Naive B cell (primary cell): ENCODE measurements around the gene CBFA2T3. TPM values are rescaled to one million over a fixed set of nuclear protein-coding genes. Genes with fewer than 3 reads are reported as not detected.

Experiments
- ATAC-seq, 2 donors: fragments of 150-1000 bp; cut with Tn5 transposase; 2 replicates each; pipeline ENCODE4 v1.10.0; 2021; ENCODE audit warnings: low read depth in 2 of 2, mild to moderate bottlenecking in 2 of 2, moderate library complexity in 2 of 2
- DNase-seq: peaks from one replicate; pipeline ENCODE4 v3.0.0; 2022
- H3K27ac Mint-ChIP-seq, 6 donors: one replicate each; pipeline ENCODE4 v1.8.0; 2020 to 2022; ENCODE audit warnings: mild to moderate bottlenecking in 6 of 6, mixed read lengths in 6 of 6, moderate library complexity in 5 of 6, inconsistent platforms in 2 of 6
- H3K27me3 Mint-ChIP-seq, 3 donors: one replicate each; pipeline ENCODE4 v1.8.0; 2021 to 2022; ENCODE audit warnings: mixed read lengths in 3 of 3, mild to moderate bottlenecking in 1 of 3
- H3K36me3 Mint-ChIP-seq, 2 donors: one replicate each; pipeline ENCODE4 v1.8.0; 2020 to 2022; ENCODE audit warnings: mixed read lengths in 2 of 2, inconsistent platforms in 1 of 2, mild to moderate bottlenecking in 1 of 2
- H3K4me1 Mint-ChIP-seq, 3 donors: one replicate each; pipeline ENCODE4 v1.8.0; 2020 to 2022; ENCODE audit warnings: mixed read lengths in 3 of 3, inconsistent platforms in 1 of 3, mild to moderate bottlenecking in 1 of 3, moderate library complexity in 1 of 3
- H3K4me3 Mint-ChIP-seq, 8 donors: one replicate each; pipeline ENCODE4 v1.8.0; 2020 to 2022; ENCODE audit warnings: mild to moderate bottlenecking in 8 of 8, mixed read lengths in 8 of 8, moderate library complexity in 8 of 8, inconsistent platforms in 2 of 8
- H3K9me3 Mint-ChIP-seq, 7 donors: one replicate each; pipeline ENCODE4 v1.8.0; 2020 to 2022; ENCODE audit warnings: mixed read lengths in 7 of 7, mild to moderate bottlenecking in 5 of 7, inconsistent platforms in 2 of 7, moderate library complexity in 1 of 7
- polyA plus RNA-seq, 6 donors: library from polyadenylated mRNA; unstranded; fragments of 300-500 nt; fragmentation: Illumina TruSeq; gene quantifications; one replicate each; pipeline ENCODE4 v1.2.3, GENCODE V29; 2021; ENCODE audit warnings: low read depth in 6 of 6

CBFA2T3 gene
- polyA plus RNA-seq, 6 donors from 2014 or later = 0.14 to 19.0 (median 10.0) TPM

DNA sequence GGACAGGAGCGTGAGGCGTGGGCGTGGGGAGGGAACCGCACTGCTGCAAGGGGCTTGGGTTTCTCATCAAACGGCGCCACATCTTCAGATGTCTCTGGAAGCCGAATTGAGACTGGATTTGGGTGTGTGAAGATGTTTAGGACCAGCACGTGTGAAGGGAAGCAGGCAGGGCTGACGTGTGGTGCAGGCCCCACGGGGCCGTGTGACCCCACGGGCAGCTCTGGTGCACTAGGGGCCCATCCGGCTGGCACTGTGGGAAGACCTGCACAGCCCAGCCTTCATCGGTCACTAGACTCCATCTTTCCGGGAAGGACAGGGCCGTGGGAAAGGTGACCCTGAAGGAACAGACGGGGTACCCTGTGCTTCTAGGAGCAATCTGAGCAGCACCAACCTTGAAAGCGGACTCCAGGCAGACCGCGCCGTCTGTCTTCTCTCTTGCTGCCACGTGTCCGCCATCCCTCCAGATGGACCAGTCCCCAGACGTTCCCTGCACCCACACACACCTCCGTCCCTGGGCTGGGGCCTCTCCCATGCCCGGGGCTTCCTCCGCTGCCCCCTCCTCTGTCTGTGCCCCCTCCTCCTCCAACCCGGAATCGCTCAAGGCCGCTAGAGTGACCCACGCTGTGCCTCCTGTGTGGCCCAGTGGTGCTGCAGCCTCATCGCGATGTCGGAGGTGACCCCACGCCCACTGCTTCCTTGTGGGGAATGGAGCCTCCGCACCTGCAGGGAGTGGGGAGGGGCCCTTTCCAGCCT lies 23.4 kb upstream of the CBFA2T3 start:
- Mint-ChIP-seq H3K36me3 (peaks cover 5 to 23% of the 10 kb centered on the region in 2 donors), H3K4me1 (peaks cover 21 to 26% (median 25%) of the 10 kb centered on the region in 3 donors), H3K9me3 (peaks cover 6 to 22% (median 11%) of the 10 kb centered on the region in 7 donors), H3K4me3 (peak overlapping the region in 1 of 8 donors; percentile 49), H3K27me3 (peaks cover 8 to 54% (median 25%) of the 10 kb centered on the region in 3 donors), H3K27ac (peak overlapping the region in 2 of 6 donors; percentile 47 to 55)
- ATAC-seq (peak in 1 of 2 donors; percentile 12), DNase-seq (no peak)

DNA sequence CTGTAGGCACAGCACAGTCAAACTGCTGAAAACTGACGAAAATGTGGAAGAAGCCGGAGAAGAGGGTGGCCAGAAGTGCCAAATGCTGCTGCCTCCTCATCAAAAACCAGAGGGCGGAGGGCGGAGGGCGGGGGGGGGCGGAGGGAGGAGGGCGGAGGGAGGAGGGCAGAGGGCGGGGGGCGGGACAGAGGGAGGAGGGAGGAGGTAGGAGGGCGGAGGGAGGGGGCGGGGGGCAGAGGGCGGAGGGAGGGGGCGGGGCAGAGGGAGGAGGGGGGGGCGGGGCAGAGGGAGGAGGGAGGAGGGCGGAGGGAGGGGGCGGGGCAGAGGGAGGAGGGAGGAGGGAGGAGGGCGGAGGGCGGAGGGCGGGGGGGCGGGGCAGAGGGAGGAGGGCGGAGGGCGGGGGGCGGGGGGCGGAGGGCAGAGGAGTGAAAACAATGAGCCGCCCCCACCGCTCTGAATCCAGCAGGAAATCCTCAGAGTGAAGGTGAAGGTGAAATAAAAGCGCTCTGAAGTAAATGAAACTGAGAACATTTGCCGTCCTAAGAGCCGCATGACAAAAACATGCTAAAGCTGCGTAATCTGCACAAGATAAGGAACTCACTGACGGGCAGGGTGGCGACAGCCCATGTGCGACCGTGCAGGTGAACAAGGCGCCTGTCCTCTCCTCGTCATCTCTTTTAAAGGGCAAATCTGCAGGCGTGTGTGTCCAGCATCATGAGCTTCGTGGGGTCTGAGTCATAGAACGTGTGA lies 22.6 kb upstream of the CBFA2T3 start:
- Mint-ChIP-seq H3K27ac (peak overlapping the region in 2 of 6 donors; percentile 47 to 69), H3K36me3 (peaks cover 5 to 23% of the 10 kb centered on the region in 2 donors), H3K4me3 (peak overlapping the region in 1 of 8 donors; percentile 49), H3K4me1 (peaks cover 19 to 31% (median 27%) of the 10 kb centered on the region in 3 donors), H3K9me3 (peaks cover 6 to 22% (median 11%) of the 10 kb centered on the region in 7 donors), H3K27me3 (peaks cover 8 to 52% (median 30%) of the 10 kb centered on the region in 3 donors)
- no peak for DNase-seq
- peak; percentile 45 to 69 for ATAC-seq

DNA sequence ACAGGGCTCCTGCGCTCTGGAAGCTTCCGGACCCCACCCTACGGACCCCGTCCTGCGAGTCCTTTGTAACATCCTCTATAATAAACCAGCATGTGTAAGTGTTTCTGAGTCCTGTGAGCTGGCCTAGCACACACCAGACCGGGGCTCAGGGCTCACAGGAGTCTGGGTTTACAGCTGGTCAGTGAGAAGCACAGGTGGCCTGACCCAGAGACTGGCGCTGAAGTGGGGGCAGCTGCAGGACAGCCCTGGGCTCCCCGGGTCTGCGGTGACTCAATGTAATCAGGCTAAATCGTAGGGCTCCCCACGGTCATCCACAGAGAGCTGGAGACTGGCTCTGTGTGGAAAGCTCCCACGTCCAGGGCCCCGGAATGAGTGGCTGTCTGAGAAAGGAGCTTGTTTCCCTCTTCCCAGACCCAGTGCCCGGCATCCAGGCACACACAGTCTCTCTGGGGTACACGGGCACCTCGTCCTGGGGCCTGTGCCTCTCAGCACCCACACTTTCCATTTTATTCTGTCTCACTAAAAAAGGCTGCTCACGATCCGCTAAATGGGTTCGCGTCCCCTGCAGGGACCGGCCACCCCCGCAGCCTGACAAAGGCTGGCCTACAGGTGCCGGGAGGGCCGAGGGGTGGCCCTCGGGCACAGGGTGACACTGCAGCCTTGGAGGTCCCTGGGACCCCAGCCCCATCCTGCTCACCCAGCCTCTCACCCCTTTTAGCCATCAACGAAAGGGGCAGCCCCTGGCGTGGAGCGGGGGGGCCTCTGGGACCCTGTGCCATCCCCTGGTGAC lies 18.9 kb upstream of the CBFA2T3 start:
- Mint-ChIP-seq H3K36me3 (peaks cover 5 to 16% of the 10 kb centered on the region in 2 donors), H3K4me1 (peaks cover 18 to 21% (median 18%) of the 10 kb centered on the region in 3 donors), H3K9me3 (peaks cover 6 to 19% (median 11%) of the 10 kb centered on the region in 7 donors), H3K27me3 (peaks cover 7 to 25% (median 8%) of the 10 kb centered on the region in 3 donors), H3K4me3 (no peak overlapping the region), H3K27ac (peak overlapping the region in 1 of 6 donors; percentile 86)
- ATAC-seq (no peak), DNase-seq (no peak)

DNA sequence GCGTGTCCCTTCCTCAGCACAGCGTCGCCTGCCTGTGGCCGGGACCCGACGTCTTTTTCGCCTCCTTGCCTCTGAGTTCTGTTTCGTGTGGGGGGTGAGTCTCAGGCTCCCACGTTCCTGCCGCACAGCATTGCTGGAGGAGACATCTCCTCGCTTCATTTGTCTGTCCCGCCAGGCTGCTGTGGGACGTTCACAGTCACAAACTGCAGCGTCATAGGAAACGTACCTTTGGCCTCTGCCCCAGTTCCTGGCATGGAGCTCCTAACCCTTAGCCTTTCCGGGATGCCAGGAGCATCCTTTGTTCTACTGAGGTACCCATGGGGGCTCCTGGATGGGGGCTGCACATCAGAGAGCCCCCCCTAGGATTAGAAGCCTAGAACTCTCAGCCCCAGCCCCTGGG lies 18.2 kb upstream of the CBFA2T3 start:
- H3K4me1 Mint-ChIP-seq = peaks cover 17 to 21% (median 18%) of the 10 kb centered on the region in 3 donors
- H3K36me3 Mint-ChIP-seq = peaks cover 5 to 16% of the 10 kb centered on the region in 2 donors
- no peak overlapping the region for H3K4me3 Mint-ChIP-seq
- H3K27me3 Mint-ChIP-seq = peaks cover 7 to 18% (median 8%) of the 10 kb centered on the region in 3 donors
- peaks cover 6 to 18% (median 11%) of the 10 kb centered on the region in 7 donors for H3K9me3 Mint-ChIP-seq
- peak overlapping the region in 1 of 6 donors; percentile 71 for H3K27ac Mint-ChIP-seq
- no peak for DNase-seq
- ATAC-seq = no peak

DNA sequence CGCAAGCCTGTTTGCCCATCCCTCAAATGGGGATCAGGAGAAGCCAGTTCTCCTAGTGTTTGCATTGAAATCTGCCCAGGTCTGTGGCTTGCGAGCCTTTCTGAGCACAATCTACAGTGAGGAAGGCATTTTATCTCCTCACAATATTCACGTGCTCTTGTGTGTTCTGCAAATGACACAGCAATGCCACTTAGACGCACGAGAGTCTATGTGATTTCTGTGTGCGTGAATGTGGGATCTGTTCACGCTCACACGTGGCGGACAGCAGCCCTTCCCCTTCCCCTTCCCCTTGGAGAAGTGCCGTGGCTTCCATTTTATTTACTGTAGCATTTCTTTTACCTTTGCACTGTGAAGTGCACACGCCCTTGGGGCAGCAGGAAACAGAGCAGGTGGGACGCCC lies 17.7 kb upstream of the CBFA2T3 start:
- H3K9me3 Mint-ChIP-seq = peaks cover 4 to 18% (median 11%) of the 10 kb centered on the region in 7 donors
- H3K4me1 Mint-ChIP-seq = peaks cover 12 to 17% (median 16%) of the 10 kb centered on the region in 3 donors
- peak overlapping the region in 1 of 6 donors; percentile 22 for H3K27ac Mint-ChIP-seq
- ATAC-seq = no peak
- no peak for DNase-seq
- H3K4me3 Mint-ChIP-seq = no peak overlapping the region
- peaks cover 5 to 16% of the 10 kb centered on the region in 2 donors for H3K36me3 Mint-ChIP-seq
- H3K27me3 Mint-ChIP-seq = peaks cover 7 to 13% (median 8%) of the 10 kb centered on the region in 3 donors

DNA sequence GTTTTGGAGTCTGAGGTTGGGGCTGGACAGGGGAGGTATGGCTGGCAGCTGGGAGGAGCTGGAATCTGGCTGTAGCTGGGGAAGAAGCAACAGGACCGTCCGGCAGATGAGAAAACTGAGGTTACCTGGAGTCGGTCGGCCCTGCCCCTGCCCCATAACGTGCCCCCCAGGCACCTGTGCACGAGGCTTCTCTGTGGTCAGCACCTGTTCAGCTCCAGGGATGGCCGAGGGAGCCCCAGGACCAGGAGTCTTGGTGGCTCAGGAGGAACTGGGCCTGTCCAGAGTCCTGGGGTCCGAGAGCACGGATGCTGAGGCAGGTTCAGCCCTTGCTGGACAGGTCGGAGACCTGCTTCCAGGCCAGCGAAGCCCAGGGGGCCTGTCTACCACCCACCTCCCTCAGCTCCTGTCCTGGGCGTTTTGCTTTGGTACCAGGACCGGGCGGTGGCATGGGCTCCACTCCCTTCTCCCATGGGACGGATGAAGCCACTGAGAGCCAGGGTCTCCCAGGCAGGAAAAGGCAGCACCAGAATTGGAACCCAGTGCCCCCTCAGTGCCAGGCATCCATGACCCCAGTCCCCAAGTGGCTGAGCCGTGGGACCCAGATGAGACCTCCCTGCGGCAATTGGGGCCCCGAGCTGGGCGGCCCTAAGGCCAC lies 17.1 kb upstream of the CBFA2T3 start:
- ATAC-seq = no peak

DNA sequence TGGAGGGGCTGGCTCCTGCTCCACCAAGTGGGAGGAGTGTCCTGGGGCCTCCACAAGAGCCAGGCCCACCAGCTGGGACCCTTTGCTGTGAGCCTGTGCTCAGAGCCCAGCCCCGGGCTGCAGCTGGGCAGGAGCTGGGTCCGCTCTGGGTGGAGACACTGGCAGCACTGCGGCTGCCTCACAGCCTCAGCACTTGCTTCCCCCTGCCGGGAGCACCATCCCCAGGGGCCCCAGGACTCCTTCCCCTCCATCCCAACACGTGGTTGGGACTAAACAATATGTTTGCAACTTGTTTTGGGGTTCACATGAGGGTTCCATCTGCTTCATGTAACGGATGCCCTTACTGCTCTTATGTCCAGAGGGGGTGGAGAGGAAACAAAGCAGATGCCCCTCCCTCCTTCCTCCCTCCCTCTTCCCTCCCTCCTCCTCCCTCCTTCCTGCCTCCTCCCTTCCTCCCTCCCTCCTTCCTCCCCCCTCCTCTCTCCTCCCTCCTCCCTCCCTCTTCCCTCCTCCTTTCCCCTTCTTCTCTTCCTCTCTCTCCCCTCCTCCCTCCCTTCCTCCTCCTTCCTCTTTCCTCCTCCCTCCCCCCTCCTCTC lies 16.3 kb upstream of the CBFA2T3 start:
- Mint-ChIP-seq H3K9me3 (peaks cover 0 to 11% (median 6%) of the 10 kb centered on the region in 7 donors), H3K4me1 (peaks cover 10 to 14% (median 13%) of the 10 kb centered on the region in 3 donors), H3K4me3 (peak overlapping the region in 6 of 8 donors; percentile 24 to 67 (median 44)), H3K27me3 (peaks cover 3 to 12% (median 7%) of the 10 kb centered on the region in 3 donors), H3K27ac (peak overlapping the region in 1 of 6 donors; percentile 79), H3K36me3 (peaks cover 0 to 8% of the 10 kb centered on the region in 2 donors)
- no peak for DNase-seq
- peak; percentile 45 to 60 for ATAC-seq

More for the DNA sequence above, 17.1 kb upstream of the CBFA2T3 start:
- Mint-ChIP-seq H3K9me3 (peaks cover 2 to 15% (median 7%) of the 10 kb centered on the region in 7 donors), H3K27ac (no peak overlapping the region), H3K4me3 (no peak overlapping the region), H3K4me1 (peaks cover 12 to 13% (median 13%) of the 10 kb centered on the region in 3 donors), H3K36me3 (peaks cover 2 to 12% of the 10 kb centered on the region in 2 donors), H3K27me3 (peaks cover 4 to 12% (median 7%) of the 10 kb centered on the region in 3 donors)
- DNase-seq = no peak

DNA sequence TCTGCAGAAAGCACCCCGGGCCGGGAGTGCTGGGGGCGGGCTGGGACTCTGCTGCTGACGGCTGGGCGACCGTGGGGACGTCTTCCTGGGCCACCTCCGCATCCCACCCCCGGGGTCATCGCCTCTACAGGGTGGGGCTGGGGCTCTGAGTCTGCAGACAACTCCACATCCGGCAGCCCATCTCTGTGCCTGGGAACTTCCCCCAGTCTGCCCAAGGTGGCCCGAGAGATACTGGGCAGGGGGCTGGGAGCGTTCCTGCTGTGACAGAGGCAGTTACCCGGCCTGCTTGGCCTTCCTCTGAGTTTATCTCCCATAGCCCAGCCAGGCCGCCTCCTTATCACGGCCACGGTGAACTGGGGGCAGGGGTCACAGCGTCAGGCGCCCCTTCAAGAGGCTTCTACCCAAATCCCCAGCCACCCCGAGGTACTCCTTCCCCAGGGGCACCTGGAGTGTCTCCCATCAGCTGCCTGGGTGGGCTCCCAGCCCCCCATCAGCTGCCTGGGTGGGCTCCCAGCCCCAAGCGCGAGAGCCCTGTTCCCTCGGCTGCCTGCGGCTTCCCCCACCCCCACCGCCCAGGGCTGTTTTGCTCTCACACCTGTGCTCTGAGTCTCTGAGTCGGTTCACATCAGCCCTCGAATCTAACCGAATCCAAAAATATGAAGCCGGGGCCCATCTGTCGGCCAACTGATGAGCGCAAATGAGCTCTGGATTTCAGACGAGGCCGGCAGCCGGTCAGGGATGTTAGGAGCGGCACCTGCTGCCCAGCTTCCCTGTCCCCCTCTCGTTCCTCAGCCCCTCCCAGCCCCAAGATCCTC lies 15.6 kb upstream of the CBFA2T3 start:
- Mint-ChIP-seq H3K9me3 (peaks cover 0 to 4% (median 3%) of the 10 kb centered on the region in 7 donors), H3K4me1 (peaks cover 15 to 20% (median 19%) of the 10 kb centered on the region in 3 donors), H3K4me3 (peak overlapping the region in 5 of 8 donors; percentile 24 to 67 (median 49)), H3K27ac (peak overlapping the region in 2 of 6 donors; percentile 37 to 79), H3K36me3 (peaks cover 0 to 4% of the 10 kb centered on the region in 2 donors), H3K27me3 (peaks cover 2 to 10% (median 7%) of the 10 kb centered on the region in 3 donors)
- ATAC-seq (peak; percentile 38 to 56), DNase-seq (no peak)

DNA sequence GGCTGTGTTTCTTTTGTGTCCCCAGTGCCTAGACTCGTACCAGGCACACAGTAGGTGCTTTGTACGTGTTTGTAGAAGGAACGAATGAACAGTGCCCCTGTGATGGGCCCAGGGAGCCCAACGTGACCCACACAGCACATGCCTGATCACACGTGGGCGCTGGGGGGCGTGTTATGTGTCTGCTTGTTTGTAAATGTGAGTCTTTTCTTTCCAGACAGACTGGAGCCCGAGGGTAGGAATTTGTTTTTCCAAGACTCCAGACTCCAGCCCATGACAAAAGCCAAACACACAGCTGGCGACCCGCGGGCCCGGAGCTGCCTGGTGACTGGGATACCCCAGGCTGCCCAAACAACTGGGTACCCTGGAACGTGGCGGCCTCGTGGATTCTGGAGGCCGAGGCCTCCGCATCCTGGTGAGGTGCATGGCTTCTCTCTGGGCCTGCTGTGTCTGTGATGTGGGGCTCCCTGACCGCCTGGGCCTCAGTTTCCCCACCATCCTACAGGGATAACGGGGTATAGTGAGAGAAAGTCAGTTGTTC lies 14.9 kb upstream of the CBFA2T3 start:
- H3K36me3 Mint-ChIP-seq = no peaks in the 10 kb centered on the region
- H3K9me3 Mint-ChIP-seq = no peaks in the 10 kb centered on the region
- H3K27ac Mint-ChIP-seq = no peak overlapping the region
- H3K4me1 Mint-ChIP-seq = peaks cover 19 to 25% (median 23%) of the 10 kb centered on the region in 3 donors
- no peak for DNase-seq
- peaks cover 0 to 7% (median 6%) of the 10 kb centered on the region in 3 donors for H3K27me3 Mint-ChIP-seq
- ATAC-seq = no peak
- H3K4me3 Mint-ChIP-seq = peak overlapping the region in 1 of 8 donors; percentile 42

DNA sequence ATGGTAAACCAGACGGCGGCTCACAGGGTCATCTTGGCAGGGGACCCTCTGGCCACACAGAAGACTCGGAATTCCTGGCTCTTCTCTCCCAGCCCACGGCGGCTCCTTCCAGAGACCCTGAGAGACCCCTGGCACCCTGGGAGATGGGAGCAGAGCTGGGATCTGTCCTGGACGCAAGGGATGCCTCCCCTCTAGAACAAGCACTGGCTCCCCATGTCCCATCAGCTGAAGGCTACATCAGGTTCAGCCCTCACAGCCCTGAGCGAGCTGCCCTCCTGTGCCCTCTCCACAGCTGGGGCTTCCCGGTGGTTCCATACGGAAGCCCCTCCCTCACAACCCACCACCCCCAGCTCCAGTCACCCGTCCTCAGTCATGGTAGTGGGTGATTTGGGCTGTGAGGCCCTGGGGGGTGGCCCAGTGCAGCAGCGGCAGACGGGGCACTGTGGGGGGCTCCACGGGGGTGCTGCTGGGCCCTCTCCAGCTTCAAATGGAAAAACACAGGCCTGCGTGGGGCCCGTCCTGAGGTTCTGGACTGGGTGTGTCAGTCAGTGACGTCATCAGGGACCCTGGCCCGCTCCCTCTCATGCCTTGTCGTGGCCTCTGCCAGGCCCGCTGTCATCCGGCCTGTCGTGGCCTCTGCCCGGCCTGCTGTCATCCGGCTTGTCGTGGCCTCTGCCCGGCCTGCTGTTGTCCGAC lies 13.0 kb upstream of the CBFA2T3 start:
- no peak for DNase-seq
- no peak for ATAC-seq
- H3K36me3 Mint-ChIP-seq = no peaks in the 10 kb centered on the region
- H3K27ac Mint-ChIP-seq = peak overlapping the region in 3 of 6 donors; percentile 20 to 61 (median 56)
- H3K4me3 Mint-ChIP-seq = no peak overlapping the region
- no peaks in the 10 kb centered on the region for H3K9me3 Mint-ChIP-seq
- peaks cover 19 to 30% (median 24%) of the 10 kb centered on the region in 3 donors for H3K4me1 Mint-ChIP-seq
- peaks cover 0 to 2% (median 2%) of the 10 kb centered on the region in 3 donors for H3K27me3 Mint-ChIP-seq
